K562 (cell line): ENCODE data around the gene GALM.

Experiments used
- BHLHE40 ChIP-seq: IDR thresholded peaks from 2 replicates; pipeline ENCODE4 v1.6.1; 2011; ENCODE audit warnings: low read length, improper control_type of control experiment
- CHD2 ChIP-seq: IDR thresholded peaks from 2 replicates; pipeline ENCODE4 v1.6.1; 2011; ENCODE audit warnings: low read depth, low read length
- CREB5 ChIP-seq: fragments of 250-450 bp; sonication (Bioruptor Pico); IDR thresholded peaks from 2 replicates; pipeline ENCODE4 v1.5.0; 2020; ENCODE audit warnings: mild to moderate bottlenecking
- EZH2 ChIP-seq: IDR thresholded peaks from 2 replicates; pipeline ENCODE4 v1.6.1; 2012; ENCODE audit warnings: low read depth, mild to moderate bottlenecking, inconsistent platforms, low read length, borderline replicate concordance
- KDM1A ChIP-seq, 2 experiments: fragments of 450-650 bp; IDR thresholded peaks; 2 replicates each; pipeline ENCODE4 v1.6.1; 2016; ENCODE audit warnings: mild to moderate bottlenecking in 2 of 2
- ZNF431 ChIP-seq: sonication (generic); formaldehyde crosslinking; IDR thresholded peaks from 2 replicates; pipeline ENCODE4 v1.8.0; 2022; ENCODE audit warnings: mild to moderate bottlenecking, missing genetic modification reagents
- ZNF609 ChIP-seq: sonication (generic); formaldehyde crosslinking; IDR thresholded peaks from 2 replicates; pipeline ENCODE4 v1.8.1; 2023; ENCODE audit warnings: missing genetic modification reagents, mild to moderate bottlenecking, borderline replicate concordance

- TF ChIP-seq ZNF431 (CRISPR knock-in tag) = no peak
- TF ChIP-seq KDM1A (IDR thresholded peaks at IDR 0.05) = no peak
- no peak for TF ChIP-seq EZH2
- TF ChIP-seq BHLHE40 = no peak
- TF ChIP-seq ZNF609 (CRISPR knock-in tag) = no peak
- TF ChIP-seq CHD2 = no peak
- no peak for TF ChIP-seq CREB5 (CRISPR knock-in tag)
Measured at GRCh38 chr2:38763228-38763627, 97.3 kb downstream of the GALM start.
